ENCODE results near the gene IKZF2. TPM values are rescaled to one million over a fixed set of nuclear protein-coding genes. Genes with fewer than 3 reads are reported as not detected.

Gene IKZF2
- 0.17 to 0.55 TPM (median 0.38 TPM) in 5 replicates for total RNA-seq (2022; extraction: Qiagen RNA extraction)

GRCh38 chr2:213151437-213152064, at the start of gene IKZF2:
IKZF2 (minus strand) TSS chr2:213151612; CDS start chr2:213148629, 2,983 bp downstream.

Other genes with a start within 250 kb of the IKZF2 start
- 9.9 to 13.0 TPM (median 11.5 TPM) in 5 replicates for gene SPAG16, start 132.9 kb upstream of the IKZF2 start, total RNA-seq (2022; extraction: Qiagen RNA extraction)

All from A549 treated with dexamethasone at 1 μM for 4 hours (cell line).